ENCODE measurements around the gene PLEKHM2. TPM values are rescaled to one million over a fixed set of nuclear protein-coding genes. Genes with fewer than 3 reads are reported as not detected.

PLEKHM2 gene
- total RNA-seq, 1 experiment from 2014 or later, result 49.7 TPM

DNA sequence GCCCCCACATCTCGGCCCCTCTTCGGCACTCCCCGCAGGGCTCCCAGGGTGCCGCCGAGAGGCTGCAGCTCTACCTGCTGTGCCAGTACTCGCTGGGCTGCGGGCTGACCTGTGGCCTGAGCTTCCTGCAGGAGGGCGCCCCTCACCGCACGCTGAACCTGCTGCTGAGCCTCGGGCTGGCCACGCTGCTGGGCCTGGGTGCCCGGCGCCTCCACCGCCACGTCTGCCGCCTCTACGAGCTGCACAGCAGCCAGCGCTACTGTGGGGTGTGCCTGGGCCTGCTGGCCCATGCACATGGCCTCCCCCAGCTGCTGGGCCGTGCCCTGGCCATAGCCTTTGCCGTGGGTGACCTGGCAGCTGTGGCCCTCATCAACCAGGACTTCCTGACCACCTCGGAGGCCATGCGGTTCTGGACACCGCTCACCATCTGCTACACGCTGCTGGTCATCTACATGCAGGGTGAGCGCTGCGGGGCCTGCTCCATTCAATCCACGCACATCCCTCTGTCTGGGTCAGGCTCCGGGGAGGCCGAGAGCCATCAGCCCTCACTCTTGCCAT, 60.1 kb downstream of the PLEKHM2 start:
- Mint-ChIP-seq H3K36me3 (no peaks in the 10 kb centered on the region), H3K27me3 (ENCODE audit: low read depth) (no peaks in the 10 kb centered on the region; the same call in 1 of the 2 replicates), H3K27ac (no peak overlapping the region; the same call in 1 of the 2 replicates), H3K4me3 (no peak overlapping the region), H3K4me1 (peaks cover 8% of the 10 kb centered on the region), H3K9me3 (no peaks in the 10 kb centered on the region)
- ChIA-PET CTCF (interaction anchor here (1.3 kb wide), 1 partner anchor 16 kb away, joined by 3 read pairs; no protein-coding TSS in a partner anchor), POLR2A (no interaction called here)
- DNase-seq (ENCODE audit: low spot score), result no peak
- no peak for ATAC-seq
- TF ChIP-seq GABPB1 (CRISPR knock-in tag; IDR thresholded peaks at IDR 0.05), result no peak
- TF ChIP-seq, protein P1, sequence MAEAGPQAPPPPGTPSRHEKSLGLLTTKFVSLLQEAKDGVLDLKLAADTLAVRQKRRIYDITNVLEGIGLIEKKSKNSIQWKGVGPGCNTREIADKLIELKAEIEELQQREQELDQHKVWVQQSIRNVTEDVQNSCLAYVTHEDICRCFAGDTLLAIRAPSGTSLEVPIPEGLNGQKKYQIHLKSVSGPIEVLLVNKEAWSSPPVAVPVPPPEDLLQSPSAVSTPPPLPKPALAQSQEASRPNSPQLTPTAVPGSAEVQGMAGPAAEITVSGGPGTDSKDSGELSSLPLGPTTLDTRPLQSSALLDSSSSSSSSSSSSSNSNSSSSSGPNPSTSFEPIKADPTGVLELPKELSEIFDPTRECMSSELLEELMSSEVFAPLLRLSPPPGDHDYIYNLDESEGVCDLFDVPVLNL (CRISPR knock-in tag; IDR thresholded peaks at IDR 0.05; ENCODE audit: borderline replicate concordance, low read depth), result no peak
- TF ChIP-seq, protein P2, sequence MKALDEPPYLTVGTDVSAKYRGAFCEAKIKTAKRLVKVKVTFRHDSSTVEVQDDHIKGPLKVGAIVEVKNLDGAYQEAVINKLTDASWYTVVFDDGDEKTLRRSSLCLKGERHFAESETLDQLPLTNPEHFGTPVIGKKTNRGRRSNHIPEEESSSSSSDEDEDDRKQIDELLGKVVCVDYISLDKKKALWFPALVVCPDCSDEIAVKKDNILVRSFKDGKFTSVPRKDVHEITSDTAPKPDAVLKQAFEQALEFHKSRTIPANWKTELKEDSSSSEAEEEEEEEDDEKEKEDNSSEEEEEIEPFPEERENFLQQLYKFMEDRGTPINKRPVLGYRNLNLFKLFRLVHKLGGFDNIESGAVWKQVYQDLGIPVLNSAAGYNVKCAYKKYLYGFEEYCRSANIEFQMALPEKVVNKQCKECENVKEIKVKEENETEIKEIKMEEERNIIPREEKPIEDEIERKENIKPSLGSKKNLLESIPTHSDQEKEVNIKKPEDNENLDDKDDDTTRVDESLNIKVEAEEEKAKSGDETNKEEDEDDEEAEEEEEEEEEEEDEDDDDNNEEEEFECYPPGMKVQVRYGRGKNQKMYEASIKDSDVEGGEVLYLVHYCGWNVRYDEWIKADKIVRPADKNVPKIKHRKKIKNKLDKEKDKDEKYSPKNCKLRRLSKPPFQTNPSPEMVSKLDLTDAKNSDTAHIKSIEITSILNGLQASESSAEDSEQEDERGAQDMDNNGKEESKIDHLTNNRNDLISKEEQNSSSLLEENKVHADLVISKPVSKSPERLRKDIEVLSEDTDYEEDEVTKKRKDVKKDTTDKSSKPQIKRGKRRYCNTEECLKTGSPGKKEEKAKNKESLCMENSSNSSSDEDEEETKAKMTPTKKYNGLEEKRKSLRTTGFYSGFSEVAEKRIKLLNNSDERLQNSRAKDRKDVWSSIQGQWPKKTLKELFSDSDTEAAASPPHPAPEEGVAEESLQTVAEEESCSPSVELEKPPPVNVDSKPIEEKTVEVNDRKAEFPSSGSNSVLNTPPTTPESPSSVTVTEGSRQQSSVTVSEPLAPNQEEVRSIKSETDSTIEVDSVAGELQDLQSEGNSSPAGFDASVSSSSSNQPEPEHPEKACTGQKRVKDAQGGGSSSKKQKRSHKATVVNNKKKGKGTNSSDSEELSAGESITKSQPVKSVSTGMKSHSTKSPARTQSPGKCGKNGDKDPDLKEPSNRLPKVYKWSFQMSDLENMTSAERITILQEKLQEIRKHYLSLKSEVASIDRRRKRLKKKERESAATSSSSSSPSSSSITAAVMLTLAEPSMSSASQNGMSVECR (CRISPR knock-in tag; IDR thresholded peaks at IDR 0.05; ENCODE audit: borderline replicate concordance), result no peak
- TF ChIP-seq ATF6 (CRISPR knock-in tag; IDR thresholded peaks at IDR 0.05), result no peak
- TF ChIP-seq ETV6 (CRISPR knock-in tag; IDR thresholded peaks at IDR 0.05), result no peak
- no peak for TF ChIP-seq HMGXB4 (CRISPR knock-in tag; IDR thresholded peaks at IDR 0.05)
- no peak for TF ChIP-seq NFATC4 (CRISPR knock-in tag; IDR thresholded peaks at IDR 0.05)
- TF ChIP-seq, protein P3, sequence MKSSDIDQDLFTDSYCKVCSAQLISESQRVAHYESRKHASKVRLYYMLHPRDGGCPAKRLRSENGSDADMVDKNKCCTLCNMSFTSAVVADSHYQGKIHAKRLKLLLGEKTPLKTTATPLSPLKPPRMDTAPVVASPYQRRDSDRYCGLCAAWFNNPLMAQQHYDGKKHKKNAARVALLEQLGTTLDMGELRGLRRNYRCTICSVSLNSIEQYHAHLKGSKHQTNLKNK (CRISPR knock-in tag; IDR thresholded peaks at IDR 0.05), result no peak
- no peak for TF ChIP-seq IRF2 (CRISPR knock-in tag; IDR thresholded peaks at IDR 0.05; ENCODE audit: borderline replicate concordance, low read depth)
- TF ChIP-seq TEAD4 (CRISPR knock-in tag; IDR thresholded peaks at IDR 0.05), result no peak
- TF ChIP-seq RORB (CRISPR knock-in tag; IDR thresholded peaks at IDR 0.05), result no peak
- no peak for TF ChIP-seq SP1 (CRISPR knock-in tag; conservative IDR thresholded peaks at IDR 0.05)
- TF ChIP-seq JAZF1 (CRISPR knock-in tag; IDR thresholded peaks at IDR 0.05), result no peak
- TF ChIP-seq NFYB (CRISPR knock-in tag; conservative IDR thresholded peaks at IDR 0.05; ENCODE audit: low read depth), result no peak
- no peak for TF ChIP-seq NFE2L1 (CRISPR knock-in tag; IDR thresholded peaks at IDR 0.05)
- TF ChIP-seq, protein P4, sequence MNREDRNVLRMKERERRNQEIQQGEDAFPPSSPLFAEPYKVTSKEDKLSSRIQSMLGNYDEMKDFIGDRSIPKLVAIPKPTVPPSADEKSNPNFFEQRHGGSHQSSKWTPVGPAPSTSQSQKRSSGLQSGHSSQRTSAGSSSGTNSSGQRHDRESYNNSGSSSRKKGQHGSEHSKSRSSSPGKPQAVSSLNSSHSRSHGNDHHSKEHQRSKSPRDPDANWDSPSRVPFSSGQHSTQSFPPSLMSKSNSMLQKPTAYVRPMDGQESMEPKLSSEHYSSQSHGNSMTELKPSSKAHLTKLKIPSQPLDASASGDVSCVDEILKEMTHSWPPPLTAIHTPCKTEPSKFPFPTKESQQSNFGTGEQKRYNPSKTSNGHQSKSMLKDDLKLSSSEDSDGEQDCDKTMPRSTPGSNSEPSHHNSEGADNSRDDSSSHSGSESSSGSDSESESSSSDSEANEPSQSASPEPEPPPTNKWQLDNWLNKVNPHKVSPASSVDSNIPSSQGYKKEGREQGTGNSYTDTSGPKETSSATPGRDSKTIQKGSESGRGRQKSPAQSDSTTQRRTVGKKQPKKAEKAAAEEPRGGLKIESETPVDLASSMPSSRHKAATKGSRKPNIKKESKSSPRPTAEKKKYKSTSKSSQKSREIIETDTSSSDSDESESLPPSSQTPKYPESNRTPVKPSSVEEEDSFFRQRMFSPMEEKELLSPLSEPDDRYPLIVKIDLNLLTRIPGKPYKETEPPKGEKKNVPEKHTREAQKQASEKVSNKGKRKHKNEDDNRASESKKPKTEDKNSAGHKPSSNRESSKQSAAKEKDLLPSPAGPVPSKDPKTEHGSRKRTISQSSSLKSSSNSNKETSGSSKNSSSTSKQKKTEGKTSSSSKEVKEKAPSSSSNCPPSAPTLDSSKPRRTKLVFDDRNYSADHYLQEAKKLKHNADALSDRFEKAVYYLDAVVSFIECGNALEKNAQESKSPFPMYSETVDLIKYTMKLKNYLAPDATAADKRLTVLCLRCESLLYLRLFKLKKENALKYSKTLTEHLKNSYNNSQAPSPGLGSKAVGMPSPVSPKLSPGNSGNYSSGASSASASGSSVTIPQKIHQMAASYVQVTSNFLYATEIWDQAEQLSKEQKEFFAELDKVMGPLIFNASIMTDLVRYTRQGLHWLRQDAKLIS (CRISPR knock-in tag; IDR thresholded peaks at IDR 0.05; ENCODE audit: borderline replicate concordance), result no peak
- no peak for TF ChIP-seq E2F5 (CRISPR knock-in tag; IDR thresholded peaks at IDR 0.05)
- no peak for TF ChIP-seq ZSCAN18 (CRISPR knock-in tag; IDR thresholded peaks at IDR 0.05)
- TF ChIP-seq ZBTB21 (CRISPR knock-in tag; IDR thresholded peaks at IDR 0.05; ENCODE audit: borderline replicate concordance), result no peak
- no peak for TF ChIP-seq CREM (CRISPR knock-in tag; IDR thresholded peaks at IDR 0.05)

Data from WTC11 (cell line).